Measurements from ENCODE around the gene MAST3.

The MAST3 gene

DNA sequence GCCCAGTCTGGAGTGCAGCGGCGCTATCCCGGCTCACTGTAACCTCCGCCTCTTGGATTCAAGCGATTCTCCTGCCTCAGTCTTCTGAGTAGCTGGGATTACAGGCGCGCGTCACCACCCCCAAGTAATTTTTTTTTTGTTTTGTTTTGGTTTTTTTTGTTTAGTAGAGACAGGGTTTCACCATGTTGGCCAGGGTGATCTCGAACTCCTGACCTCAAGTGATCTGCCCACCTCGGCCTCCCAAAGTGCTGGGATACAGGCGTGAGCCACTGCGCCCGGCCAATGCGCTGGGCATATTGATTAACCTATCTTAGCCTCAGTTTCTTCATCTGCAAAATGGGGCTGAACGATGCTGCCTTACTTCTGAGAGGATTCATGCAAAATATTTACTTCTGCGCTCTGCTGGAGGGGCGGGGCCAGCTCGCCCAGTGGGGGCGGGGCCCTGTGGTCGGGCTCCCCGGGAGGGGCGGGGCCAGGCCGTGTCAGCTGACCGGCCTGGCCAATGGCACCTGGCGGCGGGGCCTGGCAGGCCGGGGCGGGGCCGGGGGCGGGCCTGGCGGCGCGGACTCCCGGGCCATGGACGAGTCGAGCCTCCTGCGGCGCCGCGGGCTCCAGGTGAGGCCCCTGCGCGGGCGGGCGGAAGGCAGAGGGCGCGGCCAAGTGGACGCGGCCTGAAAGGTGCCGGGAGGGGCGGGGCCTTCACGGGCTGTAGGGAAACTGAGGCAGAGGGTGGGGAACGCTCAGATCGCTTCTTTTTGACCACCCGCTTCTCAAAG lies at the start of gene MAST3:
Gene MAST3, plus strand, starts transcription at position 562 of the 776 bp plus-strand sequence. Its CDS starts 15 bp downstream, at position 577.
- DNase-seq: peak; percentile 90 to 95

DNA sequence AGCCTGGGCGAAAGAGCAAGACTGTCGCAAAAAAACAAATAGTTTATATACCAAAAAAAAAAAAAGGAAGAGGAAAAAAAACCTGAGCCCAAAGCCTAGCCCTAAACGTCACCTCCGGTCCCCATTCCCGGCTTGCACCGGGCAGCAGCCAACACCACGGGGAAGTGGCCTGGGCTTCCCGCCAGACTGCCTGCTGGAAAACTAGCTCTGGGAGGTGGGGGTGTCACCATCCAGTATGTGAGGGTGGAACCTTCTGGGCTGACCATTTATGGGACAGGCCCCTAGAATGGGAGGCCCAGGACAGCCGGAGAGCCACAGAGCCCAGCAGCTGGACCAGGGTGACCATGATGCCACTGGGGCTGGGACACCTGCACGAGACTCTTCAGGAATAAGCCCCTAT lies 48.2 kb upstream of the MAST3 start:
- DNase-seq: no peak

DNA sequence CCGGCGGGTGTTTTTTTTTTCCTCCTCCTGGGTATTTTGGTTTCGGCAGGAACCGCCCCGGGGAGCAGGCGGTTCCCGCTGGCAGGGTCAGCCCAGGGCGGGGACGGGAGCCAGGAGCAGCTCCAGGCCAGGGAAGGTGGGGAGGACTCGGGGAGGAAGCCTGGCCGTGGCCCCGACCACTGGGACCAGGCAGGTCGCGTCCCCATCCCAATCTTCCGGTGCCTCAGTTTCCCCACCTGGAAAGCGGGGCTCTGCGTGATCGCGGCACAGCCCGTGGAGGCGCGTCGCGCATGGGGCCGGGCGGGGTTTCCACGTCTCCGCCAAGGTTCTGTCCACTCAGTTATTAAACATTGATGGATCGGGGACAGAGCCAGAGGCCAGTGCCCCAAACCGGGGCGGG lies 45.7 kb upstream of the MAST3 start:
- no peak for DNase-seq

DNA sequence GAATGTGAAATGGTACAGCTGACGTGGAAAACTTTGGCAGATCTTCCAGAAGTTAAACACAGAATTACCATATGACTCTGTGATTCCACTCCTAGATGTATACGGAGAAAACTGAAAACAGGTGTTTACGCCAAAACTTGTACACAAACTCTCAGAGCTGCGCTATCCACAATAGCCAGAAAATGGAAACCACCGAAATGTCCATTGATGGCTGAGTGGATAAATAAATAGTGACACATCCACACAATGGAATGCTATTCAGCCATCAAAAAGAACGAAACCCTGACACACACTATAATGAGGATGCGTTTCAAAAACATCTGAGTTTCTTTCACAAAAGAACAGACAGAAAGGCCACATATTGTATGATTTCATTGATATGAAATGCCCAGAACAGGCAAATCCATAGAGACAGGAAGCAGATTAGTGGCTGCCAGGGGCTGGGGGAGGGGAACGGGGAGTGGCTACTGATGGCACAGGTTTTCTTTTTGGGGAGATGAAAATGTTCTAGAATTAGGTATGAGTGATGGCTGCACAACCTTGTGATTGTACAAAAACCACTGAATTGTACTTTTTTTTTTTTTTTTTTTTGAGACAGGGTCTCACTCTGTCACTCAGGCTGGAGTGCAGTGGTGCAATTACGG lies 43.9 kb upstream of the MAST3 start:
- DNase-seq: no peak

DNA sequence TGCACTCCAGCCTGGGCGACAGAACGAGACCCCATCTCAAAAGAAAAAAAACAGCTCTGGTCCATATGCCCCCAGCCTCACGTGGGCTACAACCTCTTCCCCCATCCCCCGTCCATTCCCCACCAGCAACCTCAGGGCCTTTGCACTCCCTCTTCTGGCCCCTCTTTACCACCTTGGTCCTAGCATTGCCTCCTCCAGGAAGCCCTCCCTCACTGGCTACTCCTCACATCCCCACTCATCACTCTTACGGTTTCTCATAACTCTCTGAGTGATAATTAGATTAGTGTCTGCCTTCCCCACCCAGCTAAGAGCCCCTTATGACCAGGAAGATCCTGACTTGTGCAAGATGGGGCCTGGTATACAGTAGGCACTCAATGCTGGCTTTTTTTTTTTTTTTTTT lies 41.6 kb upstream of the MAST3 start:
- DNase-seq: no peak

DNA sequence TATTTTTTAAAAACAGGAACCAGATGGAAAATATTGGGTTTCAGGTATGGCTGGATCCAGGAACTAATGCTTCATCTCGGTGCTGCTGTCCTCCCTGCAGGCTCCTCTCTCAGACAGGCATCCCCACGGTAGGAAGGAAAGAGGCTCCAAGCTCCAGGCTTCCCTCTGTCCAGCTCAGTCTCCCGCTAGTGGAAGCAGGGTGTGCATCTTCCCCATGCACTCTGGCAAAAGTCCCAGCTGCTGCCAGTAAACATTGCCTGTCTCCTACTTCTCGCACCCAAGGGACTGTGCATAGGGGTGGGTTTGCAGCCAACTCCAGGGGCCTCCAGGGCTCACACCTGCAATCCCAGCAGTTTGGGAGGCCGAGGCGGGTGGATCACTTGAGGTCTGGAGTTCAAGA lies 40.0 kb upstream of the MAST3 start:
- DNase-seq: no peak

DNA sequence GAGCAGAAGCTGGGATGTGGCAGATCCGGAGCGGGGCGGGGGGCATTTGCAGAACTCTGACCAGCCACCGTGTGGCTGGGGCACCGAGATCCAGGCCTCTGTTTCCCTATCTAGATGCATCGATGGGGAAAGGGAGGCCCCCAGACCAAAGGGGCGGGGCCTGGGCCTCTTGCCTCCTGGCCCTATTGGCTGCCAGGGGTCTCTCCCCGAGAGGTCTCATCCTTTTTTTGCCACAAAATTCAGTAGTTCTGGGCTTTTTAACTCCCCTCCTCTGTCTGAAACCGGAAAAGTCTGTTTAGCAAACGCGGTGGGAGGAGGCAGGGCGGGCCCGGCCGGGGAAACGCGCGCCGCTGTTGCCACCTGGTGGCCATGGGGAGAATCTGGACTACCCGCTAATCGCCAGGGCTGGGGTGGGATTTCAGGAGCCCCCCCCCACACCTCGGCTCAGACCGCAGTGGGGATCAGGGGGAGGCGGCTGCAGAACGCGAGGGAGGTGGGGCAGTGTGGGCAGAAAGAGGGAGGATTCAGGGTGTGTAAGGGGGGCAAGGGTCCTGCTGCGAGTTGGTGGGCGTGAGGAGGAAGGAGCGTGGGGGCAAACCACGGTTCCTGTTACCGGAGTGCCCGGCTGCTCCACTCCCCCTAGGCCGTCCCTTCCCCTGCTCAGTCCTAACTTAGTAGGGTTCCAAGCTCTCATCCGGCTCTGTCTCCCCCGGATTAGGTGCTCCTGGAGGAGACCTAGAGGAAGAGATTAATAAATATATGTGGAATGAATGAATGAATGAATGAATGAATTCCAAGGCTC lies 39.2 kb upstream of the MAST3 start:
- DNase-seq: peak; percentile 83 to 84

DNA sequence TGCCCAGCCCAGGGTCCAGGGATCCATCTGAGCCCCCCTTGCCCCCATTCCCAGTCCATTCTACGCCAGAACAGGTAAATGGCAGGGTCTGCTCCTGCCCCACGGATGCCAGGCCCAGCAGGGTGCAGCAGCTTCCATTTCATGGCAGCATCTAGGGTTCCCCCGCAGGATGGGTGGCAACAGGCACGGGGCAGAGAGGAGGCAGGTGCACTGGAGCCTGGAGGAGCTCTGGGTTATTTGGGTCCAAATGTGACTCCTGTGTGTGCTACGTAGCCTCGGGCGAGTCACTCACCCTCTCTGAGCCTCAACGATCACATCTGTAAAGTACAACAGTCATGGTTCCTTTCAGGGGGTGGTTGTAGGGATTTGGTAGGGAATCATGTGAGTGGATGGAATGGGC lies 38.3 kb upstream of the MAST3 start:
- no peak for DNase-seq

DNA sequence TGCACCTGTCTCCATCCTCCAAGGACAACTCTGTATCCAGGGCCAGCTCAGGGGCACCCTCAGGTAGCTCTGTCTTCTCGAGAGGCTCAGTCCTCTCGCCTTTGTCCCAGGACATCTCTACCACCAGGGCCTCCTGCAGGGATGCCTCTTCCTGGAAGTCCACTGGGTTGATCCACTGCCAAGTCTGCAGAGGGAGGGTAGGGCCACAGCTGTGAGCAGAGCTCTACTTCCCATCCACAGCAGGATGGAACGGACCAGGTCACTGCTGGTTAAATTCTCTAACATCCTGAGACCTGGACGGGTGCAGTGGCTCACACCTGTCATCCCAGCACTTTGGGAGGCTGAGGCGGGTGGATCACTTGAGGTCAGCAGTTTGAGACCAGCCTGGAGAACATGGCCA lies 37.7 kb upstream of the MAST3 start:
- DNase-seq: no peak

DNA sequence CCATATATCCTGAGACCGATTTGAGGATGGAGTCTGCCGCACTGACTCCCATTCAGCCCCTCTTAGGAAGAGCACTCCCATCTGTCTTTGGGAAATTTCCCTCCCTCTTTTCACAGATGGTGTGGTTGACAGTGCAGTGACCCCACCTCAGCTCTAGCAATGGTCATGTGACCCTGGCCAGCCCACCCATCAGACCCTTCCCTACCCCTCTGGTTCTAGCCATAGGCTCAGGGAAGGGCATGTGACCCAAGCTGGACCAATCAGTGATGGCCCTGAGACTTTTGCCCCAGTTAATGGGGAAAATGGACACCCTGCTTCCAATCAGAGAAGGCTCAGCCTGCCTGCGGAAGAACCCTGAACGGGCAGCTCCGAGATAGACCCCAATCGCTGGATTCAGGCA lies 37.1 kb upstream of the MAST3 start:
- DNase-seq: no peak

DNA sequence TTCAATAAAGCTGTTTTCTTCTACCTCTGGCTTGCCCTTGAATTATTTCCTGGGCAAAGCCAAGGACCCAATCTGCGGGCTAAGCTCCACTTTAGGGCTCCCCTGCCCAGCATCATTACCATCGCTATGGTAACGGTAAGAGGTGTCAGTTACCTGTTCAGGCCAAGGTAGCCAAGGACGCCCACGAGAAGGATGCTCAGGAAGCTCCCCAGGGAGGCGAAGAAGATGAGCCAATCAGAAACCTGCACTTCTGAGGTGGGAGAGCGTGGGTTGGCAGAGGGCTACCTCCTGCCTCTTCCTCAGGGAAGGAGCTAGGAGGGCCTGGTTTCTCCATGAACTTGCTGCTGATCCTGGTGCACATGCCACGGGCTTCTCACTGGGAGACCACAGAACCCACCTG lies 35.5 kb upstream of the MAST3 start:
- DNase-seq: no peak

DNA sequence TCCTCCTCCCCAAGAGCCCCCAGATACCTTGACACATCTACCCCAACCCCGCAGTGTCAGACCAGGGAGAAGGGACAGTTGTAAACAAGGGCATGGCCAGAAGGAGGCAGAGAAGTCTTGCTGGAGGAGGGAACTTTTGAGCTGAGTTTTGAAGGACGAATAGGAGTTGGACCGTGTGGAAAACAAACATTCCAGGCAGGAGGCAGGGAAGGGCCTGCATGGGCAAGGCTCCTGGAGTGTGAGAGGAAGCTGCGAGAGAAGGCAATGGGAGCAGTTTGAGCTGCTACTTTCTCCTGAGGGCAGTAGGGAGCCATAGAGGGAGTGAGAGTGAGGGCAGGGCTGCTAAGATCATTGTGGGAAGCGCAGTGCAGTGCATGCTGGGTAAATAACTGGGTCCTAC lies 34.1 kb upstream of the MAST3 start:
- DNase-seq: peak; percentile 44 to 57

DNA sequence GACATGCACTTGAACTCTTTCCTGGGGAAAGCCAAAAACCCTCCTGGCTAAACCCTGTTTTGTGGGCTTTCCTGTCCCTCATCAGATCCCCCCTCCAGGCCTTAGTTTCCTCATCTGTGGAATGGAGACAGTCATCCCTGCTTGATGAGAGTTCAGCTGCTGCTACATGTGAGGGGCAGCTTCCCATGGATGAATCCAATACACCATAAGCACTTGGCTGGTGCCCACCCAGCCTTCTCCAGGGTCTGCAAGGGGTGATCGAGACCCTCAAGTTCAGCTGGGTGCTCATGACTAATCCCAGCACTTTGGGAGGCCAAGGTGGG lies 32.4 kb upstream of the MAST3 start:
- no peak for DNase-seq

DNA sequence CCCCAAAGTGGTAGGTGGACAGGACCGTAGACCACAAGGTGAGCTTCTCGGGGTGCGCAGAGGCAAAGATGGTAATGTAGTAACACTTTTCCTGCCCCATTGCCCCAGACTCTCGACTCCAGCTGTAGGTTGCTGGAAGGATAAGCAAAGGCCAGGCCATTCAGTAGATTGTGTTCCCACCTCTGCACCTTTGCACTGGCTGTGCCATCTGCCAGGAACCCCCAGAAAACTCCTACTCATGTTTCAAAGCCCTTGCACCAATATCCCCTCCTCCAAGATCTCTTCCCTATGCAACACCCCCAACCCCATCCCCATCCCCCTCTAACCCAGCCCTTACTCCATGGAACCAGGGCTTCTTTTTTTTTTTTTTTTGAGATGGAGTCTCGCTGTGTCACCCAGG lies 29.2 kb upstream of the MAST3 start:
- no peak for DNase-seq

DNA sequence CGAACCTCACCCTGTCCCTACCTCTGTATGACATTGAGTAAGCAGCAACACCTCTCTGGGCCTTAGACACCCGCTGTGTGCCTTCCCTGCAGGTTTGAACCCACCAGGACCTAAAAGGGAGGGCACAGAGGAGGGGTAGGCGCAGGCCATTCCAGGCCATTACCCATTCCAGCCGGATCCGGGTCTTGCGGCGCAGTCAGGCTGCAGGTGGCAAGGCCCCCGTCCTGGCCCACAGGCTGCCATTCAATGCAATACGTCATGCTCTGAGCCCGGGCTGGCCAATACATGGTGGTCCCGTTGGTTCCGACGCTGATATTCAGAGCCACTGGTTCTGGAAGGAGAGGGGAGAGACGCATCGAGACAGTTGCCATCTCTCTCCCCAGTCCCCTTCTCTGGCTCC lies 28.2 kb upstream of the MAST3 start:
- DNase-seq: no peak

DNA sequence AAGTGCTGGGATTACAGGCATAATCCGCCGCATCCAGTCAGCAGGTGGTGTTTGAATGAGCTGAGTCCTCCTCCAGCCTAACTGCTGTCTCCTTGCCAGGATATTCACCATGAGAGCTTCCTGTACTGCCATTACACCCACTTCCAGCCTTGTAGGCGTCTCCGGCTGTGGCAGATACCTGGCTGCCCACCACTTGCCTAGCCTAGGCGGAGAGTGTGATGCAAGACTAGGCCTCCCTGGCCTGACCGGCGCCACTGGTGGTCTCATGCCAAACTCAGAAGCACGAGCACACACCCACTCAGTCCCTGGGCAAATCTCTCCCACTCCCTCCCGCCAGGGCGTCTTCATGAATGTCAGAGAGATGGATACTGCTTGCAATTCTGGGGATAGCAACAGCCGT lies 27.4 kb upstream of the MAST3 start:
- no peak for DNase-seq

DNA sequence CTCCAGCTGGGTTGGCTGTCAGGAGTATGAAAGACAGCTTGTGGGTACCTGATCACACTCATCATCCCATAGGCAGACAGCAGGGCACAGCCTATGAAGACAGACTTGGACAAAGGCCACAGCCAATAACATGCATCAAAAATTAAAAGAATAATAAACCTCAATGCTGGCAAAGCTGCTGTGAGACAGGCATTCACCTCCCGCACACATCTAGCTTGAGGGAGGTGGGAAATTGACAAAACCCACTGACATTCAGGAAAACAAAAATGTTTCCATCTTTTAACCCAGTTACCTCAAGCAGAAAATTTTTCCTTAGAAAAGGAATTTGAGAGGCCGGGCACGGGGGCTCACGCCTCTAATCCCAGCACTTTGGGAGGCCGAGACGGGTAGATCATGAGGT lies 25.2 kb upstream of the MAST3 start:
- no peak for DNase-seq

DNA sequence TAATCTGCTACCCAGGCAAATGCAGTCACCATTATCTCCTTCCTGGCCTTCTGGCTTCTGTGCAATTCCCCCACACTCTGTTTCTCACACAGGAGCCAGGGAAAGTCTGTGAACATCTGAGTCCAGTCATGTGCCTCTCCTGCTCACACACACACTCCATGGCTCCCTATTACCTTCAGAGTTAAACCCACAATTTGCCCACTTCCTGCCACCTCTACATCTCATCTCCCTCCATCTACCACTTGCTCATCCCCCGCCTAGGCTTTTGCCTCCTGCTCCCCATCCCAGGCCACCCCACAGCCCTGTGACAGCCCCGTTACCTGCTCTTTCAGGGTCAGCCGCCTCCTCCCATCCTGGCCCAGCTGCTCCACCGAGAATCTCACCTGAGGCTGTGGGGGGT lies 24.4 kb upstream of the MAST3 start:
- no peak for DNase-seq

DNA sequence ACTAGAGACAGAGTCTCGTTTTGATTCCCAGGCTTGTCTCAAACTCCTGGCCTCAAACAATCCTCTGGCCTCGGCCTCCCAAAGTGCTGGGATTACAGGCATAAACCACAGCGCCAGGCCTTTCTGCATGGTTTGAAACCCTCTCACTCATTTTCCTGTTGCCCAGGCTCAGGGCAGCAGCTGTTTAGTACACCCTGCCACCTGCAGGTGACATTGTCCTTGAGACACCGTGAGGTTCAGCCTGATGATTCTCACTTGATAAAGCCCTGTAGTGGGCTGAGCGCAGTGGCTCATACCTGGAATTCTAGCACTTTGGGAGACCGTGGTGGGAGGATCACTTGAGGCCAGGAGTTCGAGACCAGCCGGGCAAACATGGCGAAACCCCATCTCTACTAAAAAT lies 23.4 kb upstream of the MAST3 start:
- no peak for DNase-seq

DNA sequence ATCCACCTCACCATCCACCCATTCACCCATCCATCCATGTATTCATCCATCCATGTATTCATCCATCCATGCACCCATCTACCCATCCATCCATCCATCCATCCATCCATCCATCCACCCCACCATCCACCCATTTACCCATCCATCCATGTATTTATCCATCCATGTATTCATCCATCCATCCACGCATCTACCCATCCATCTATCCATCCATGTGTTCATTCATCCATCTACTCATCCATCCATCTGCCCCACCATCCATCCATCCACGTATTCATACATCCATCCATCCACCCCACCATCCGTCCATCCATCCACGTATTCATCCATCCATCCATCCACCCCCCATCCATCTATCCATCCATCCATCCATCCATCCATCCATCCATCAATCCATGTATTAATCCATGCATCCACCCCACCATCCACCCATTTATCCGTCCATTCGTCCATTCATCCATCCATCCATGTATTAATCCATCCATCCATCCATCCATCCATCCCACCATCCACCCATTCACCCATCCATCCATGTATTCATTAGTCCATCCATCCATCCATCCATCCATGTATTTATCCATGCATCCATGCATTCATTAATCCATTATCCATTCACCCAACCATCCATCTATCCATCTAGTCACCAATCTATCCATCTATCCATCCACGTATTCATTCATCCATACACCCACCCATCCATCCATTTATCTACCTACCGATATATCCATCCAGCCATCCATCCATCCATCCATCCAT lies 13.5 kb upstream of the MAST3 start:
- no peak for DNase-seq

DNA sequence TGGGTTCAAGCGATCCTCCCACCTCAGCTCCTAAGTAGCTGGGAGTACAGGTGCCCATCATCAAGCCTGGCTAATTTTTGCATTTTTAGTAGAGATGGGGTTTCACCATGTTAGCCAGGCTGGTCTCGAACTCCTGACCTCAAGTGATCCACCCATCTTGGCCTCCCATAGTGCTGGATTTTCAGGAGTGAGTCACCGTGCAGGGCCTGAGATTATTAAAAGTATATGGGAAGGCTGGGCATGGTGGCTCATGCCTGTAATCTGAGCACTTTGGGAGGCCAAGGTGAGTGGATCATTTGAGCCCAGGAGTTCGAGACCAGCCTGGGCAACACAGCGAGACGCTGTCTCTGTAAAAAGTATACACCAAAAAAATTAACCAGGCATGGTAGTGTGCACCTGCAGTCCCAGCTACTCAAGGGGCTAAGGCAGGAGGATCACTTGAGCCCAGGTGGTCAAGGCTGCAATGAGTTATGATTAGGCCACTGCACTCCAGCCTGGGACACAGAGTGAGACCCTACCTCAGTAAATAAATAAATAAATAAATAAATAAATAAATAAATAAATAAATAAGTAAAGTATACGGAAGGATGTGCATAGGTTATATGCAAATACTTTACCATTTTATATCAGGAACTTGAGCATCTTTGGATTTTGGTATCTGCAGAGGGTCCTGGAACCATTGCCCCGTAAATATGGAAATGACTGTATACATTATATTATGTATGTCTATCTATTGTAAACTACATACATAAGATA lies 11.7 kb upstream of the MAST3 start:
- DNase-seq: no peak

DNA sequence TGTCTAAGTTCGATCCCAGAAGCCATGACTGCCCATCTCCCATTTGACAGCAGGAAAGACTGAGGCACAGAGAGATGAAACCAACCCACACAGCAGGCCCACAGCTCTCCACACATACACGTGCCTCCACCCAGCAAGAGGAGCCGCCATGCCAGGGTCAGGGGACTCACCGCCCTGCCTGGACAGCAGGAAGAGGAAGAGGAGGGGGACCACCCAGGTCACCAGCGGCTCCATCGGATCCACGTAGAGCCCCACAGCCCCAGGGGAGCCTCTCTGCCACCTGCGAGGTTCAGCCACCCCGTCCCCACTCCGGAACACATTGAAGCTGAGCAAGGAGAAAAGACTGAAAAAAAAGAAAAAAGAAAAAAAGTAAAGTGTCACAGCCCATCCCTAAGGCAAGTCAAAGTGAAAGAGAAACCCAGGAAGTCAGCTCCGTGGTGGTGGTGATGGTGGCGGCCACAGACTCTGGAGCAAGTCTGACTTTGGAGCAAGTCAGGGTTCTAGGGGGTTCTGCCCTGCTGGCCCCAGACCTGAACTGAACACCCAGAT lies 10.9 kb upstream of the MAST3 start, which contains the start of gene IL12RB1:
Gene IL12RB1, minus strand, starts transcription at position 345 of the 549 bp plus-strand sequence. Its CDS starts 111 bp downstream, at position 234.
- DNase-seq: peak; percentile 60 to 64
